Neural cell (in vitro differentiated cells): ENCODE data around the gene GAS7. TPM values are rescaled to one million over a fixed set of nuclear protein-coding genes. Genes with fewer than 3 reads are reported as not detected.

Source experiments
- H2AFZ ChIP-seq: fragments of 200-600, 300-800 bp; sonication (generic), shearing (Covaris generic); 2 replicates; pipeline ENCODE4 v1.6.0; 2014; ENCODE audit warnings: low read depth, mild to moderate bottlenecking, antibody characterized with exemption, low read length, moderate library complexity
- H3F3A ChIP-seq: fragments of 200-600 bp; shearing (Covaris generic); 2 replicates; pipeline ENCODE4 v1.6.1; 2016; ENCODE audit warnings: mild to moderate bottlenecking, moderate library complexity, mixed read lengths, antibody characterized with exemption, low read length; ENCODE audit not compliant: insufficient read depth, poor library complexity, severe bottlenecking
- H3K27ac ChIP-seq: fragments of 200-600, 300-800 bp; sonication (generic), shearing (Covaris generic); 2 replicates; pipeline ENCODE4 v1.5.1; 2014; ENCODE audit warnings: mild to moderate bottlenecking, low read length, moderate library complexity
- H3K27me3 ChIP-seq: fragments of 300-800, 200-600 bp; sonication (generic), shearing (Covaris generic); 2 replicates; pipeline ENCODE4 v1.6.0; 2014; ENCODE audit warnings: mild to moderate bottlenecking, low read depth, low read length, moderate library complexity; ENCODE audit not compliant: insufficient read depth
- H3K36me3 ChIP-seq: fragments of 300-800, 200-600 bp; sonication (generic), shearing (Covaris generic); 2 replicates; pipeline ENCODE4 v1.5.1; 2014; ENCODE audit warnings: mild to moderate bottlenecking, antibody characterized with exemption, low read length, moderate library complexity; ENCODE audit not compliant: insufficient read depth
- H3K4me2 ChIP-seq: fragments of 300-800, 200-600 bp; sonication (generic), shearing (Covaris generic); 2 replicates; pipeline ENCODE4 v1.6.0; 2014; ENCODE audit warnings: mild to moderate bottlenecking, low read length
- H3K4me3 ChIP-seq: fragments of 300-800, 200-600 bp; sonication (generic), shearing (Covaris generic); 2 replicates; pipeline ENCODE4 v1.5.1; 2014; ENCODE audit warnings: mild to moderate bottlenecking, low read length, moderate library complexity
- H3K79me2 ChIP-seq: fragments of 200-600 bp; shearing (Covaris generic); replicated peaks from 2 replicates; pipeline ENCODE4 v1.6.0; 2014; ENCODE audit warnings: mild to moderate bottlenecking, low read length, moderate library complexity; ENCODE audit not compliant: insufficient read depth
- H3K9ac ChIP-seq: fragments of 300-800, 200-600 bp; sonication (generic), shearing (Covaris generic); 2 replicates; pipeline ENCODE4 v1.6.1; 2016; ENCODE audit warnings: mild to moderate bottlenecking, low read length, mixed read lengths
- H3K9me2 ChIP-seq: fragments of 200-600 bp; shearing (Covaris generic); 2 replicates; pipeline ENCODE4 v1.6.1; 2016; ENCODE audit warnings: mild to moderate bottlenecking, low read length, mixed read lengths; ENCODE audit not compliant: insufficient read depth
- H3K9me3 ChIP-seq: fragments of 200-600, 300-800 bp; sonication (generic), shearing (Covaris generic); 2 replicates; pipeline ENCODE4 v1.6.1; 2016; ENCODE audit warnings: mild to moderate bottlenecking, mixed run types, low read length, moderate library complexity, mixed read lengths
- H4K20me1 ChIP-seq: fragments of 200-600 bp; shearing (Covaris generic); 2 replicates; pipeline ENCODE4 v1.6.1; 2016; ENCODE audit warnings: mild to moderate bottlenecking, mixed run types; ENCODE audit not compliant: insufficient read depth
- EP300 ChIP-seq: fragments of 450-650 bp; conservative IDR thresholded peaks from 2 replicates; pipeline ENCODE4 v1.6.1; 2014; ENCODE audit warnings: antibody characterized with exemption, mild to moderate bottlenecking, moderate library complexity; ENCODE audit not compliant: poor library complexity, severe bottlenecking
- EZH2 ChIP-seq: fragments of 200-600, 300-800 bp; shearing (Covaris generic), sonication (generic); IDR thresholded peaks from 2 replicates; pipeline ENCODE4 v1.6.1; 2014; ENCODE audit warnings: antibody characterized with exemption, low read length, borderline replicate concordance, mild to moderate bottlenecking; ENCODE audit not compliant: insufficient read depth, poor library complexity, severe bottlenecking
- MXI1 ChIP-seq: fragments of 450-650 bp; conservative IDR thresholded peaks from 2 replicates; pipeline ENCODE4 v1.6.1; 2014; ENCODE audit warnings: antibody characterized with exemption, mild to moderate bottlenecking; ENCODE audit not compliant: poor library complexity, severe bottlenecking
- POLR2AphosphoS5 ChIP-seq: IDR thresholded peaks from 2 replicates; pipeline ENCODE4 v1.6.1; 2012
- RAD21 ChIP-seq: fragments of 450-650 bp; conservative IDR thresholded peaks from 2 replicates; pipeline ENCODE4 v1.6.1; 2014; ENCODE audit warnings: antibody characterized with exemption, mild to moderate bottlenecking, moderate library complexity
- SMC3 ChIP-seq: fragments of 450-650 bp; conservative IDR thresholded peaks from 2 replicates; pipeline ENCODE4 v1.6.1; 2014; ENCODE audit warnings: antibody characterized with exemption, mild to moderate bottlenecking, moderate library complexity; ENCODE audit not compliant: poor library complexity
- TAF1 ChIP-seq: IDR thresholded peaks from 2 replicates; pipeline ENCODE4 v1.6.1; 2012; ENCODE audit warnings: low read depth
- polyA plus RNA-seq: library from polyadenylated mRNA; depleted of rRNA; stranded (reverse); fragments of >200 nt; gene quantifications from 2 replicates; pipeline ENCODE4 v1.2.3, GENCODE V29; 2014
- TF ChIP-seq, protein P1 (sequence below): fragments of 450-650 bp; IDR thresholded peaks from 2 replicates; pipeline ENCODE4 v1.5.1; 2014; ENCODE audit warnings: antibody characterized with exemption, mild to moderate bottlenecking, moderate library complexity; ENCODE audit not compliant: poor library complexity, severe bottlenecking
- TF ChIP-seq, protein P2 (sequence below): IDR thresholded peaks from 2 replicates; pipeline ENCODE4 v1.6.1; 2012; ENCODE audit warnings: borderline replicate concordance

GAS7 gene
- polyA plus RNA-seq, 1 donor from 2014 or later, result 23.6 TPM

DNA sequence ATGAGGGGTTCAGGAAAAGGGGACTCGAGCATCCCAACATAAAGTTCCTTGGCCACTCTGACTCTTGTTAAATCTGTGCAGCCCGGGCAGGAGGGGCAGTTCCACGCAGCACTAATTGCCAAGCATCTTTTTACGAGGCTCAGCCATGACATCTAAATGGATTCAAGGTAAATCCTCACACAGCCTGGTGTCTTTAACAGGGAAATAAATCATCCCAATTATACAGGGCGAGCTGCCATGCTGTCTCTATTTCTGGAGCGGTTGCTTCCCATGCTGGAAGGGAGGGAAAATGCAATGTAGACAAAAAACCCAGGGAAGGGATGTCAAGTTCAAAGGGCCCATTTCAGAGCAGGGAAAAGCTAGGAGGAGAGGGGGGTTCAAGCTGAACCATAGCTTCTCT is 110.0 kb downstream of the GAS7 start:
- H3K36me3 ChIP-seq, result no peaks in the 10 kb centered on the region
- H3K79me2 ChIP-seq, result no peaks in the 10 kb centered on the region
- H2AFZ ChIP-seq, result no peak overlapping the region
- H3K9me3 ChIP-seq, result no peaks in the 10 kb centered on the region
- H3K27me3 ChIP-seq, result no peaks in the 10 kb centered on the region
- H3K4me2 ChIP-seq, result no peak overlapping the region
- TF ChIP-seq, protein P1, sequence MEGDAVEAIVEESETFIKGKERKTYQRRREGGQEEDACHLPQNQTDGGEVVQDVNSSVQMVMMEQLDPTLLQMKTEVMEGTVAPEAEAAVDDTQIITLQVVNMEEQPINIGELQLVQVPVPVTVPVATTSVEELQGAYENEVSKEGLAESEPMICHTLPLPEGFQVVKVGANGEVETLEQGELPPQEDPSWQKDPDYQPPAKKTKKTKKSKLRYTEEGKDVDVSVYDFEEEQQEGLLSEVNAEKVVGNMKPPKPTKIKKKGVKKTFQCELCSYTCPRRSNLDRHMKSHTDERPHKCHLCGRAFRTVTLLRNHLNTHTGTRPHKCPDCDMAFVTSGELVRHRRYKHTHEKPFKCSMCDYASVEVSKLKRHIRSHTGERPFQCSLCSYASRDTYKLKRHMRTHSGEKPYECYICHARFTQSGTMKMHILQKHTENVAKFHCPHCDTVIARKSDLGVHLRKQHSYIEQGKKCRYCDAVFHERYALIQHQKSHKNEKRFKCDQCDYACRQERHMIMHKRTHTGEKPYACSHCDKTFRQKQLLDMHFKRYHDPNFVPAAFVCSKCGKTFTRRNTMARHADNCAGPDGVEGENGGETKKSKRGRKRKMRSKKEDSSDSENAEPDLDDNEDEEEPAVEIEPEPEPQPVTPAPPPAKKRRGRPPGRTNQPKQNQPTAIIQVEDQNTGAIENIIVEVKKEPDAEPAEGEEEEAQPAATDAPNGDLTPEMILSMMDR, result no peak
- TF ChIP-seq EP300 (no peak), POLR2AphosphoS5 (no peak), EZH2 (no peak), MXI1 (no peak), RAD21 (no peak), SMC3 (no peak), TAF1 (no peak)
- TF ChIP-seq, protein P2, sequence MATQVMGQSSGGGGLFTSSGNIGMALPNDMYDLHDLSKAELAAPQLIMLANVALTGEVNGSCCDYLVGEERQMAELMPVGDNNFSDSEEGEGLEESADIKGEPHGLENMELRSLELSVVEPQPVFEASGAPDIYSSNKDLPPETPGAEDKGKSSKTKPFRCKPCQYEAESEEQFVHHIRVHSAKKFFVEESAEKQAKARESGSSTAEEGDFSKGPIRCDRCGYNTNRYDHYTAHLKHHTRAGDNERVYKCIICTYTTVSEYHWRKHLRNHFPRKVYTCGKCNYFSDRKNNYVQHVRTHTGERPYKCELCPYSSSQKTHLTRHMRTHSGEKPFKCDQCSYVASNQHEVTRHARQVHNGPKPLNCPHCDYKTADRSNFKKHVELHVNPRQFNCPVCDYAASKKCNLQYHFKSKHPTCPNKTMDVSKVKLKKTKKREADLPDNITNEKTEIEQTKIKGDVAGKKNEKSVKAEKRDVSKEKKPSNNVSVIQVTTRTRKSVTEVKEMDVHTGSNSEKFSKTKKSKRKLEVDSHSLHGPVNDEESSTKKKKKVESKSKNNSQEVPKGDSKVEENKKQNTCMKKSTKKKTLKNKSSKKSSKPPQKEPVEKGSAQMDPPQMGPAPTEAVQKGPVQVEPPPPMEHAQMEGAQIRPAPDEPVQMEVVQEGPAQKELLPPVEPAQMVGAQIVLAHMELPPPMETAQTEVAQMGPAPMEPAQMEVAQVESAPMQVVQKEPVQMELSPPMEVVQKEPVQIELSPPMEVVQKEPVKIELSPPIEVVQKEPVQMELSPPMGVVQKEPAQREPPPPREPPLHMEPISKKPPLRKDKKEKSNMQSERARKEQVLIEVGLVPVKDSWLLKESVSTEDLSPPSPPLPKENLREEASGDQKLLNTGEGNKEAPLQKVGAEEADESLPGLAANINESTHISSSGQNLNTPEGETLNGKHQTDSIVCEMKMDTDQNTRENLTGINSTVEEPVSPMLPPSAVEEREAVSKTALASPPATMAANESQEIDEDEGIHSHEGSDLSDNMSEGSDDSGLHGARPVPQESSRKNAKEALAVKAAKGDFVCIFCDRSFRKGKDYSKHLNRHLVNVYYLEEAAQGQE, result no peak
- no peaks in the 10 kb centered on the region for H4K20me1 ChIP-seq
- H3K4me3 ChIP-seq, result no peak overlapping the region
- H3K27ac ChIP-seq, result no peak overlapping the region
- H3K9me2 ChIP-seq, result no peaks in the 10 kb centered on the region
- H3F3A ChIP-seq, result no peaks in the 10 kb centered on the region
- H3K9ac ChIP-seq, result no peak overlapping the region

DNA sequence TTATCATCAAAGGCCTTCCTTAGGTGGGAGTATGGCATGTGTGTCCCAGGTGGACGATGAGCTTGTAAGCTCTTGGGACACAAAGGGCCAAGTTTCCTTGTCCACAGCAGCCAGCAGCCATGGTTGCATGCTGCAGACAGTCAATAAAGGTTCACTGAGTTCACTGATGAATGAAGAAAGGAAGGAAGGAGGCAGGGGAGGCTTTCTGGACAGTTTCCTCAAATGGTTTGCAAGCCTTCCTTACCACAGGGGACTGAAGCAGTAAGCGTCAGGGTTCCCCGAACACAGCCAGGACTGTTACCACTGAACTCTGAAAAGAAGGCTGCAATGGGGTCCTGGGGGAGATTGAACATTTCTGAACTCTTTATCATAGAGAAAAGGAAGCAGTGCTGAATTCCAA is 111.1 kb downstream of the GAS7 start:
- no peaks in the 10 kb centered on the region for H4K20me1 ChIP-seq
- no peaks in the 10 kb centered on the region for H3K79me2 ChIP-seq
- H3F3A ChIP-seq, result no peaks in the 10 kb centered on the region
- H3K4me2 ChIP-seq, result no peak overlapping the region
- H3K27ac ChIP-seq, result no peak overlapping the region
- no peaks in the 10 kb centered on the region for H3K36me3 ChIP-seq
- no peak overlapping the region for H3K9ac ChIP-seq
- TF ChIP-seq SMC3, result no peak
- no peak for TF ChIP-seq RAD21
- no peak for TF ChIP-seq EZH2
- no peak for TF ChIP-seq TAF1
- no peak for TF ChIP-seq EP300
- TF ChIP-seq, protein P1, result no peak
- TF ChIP-seq MXI1, result no peak
- TF ChIP-seq, protein P2, result no peak
- no peak for TF ChIP-seq POLR2AphosphoS5
- no peaks in the 10 kb centered on the region for H3K27me3 ChIP-seq
- H3K9me2 ChIP-seq, result no peaks in the 10 kb centered on the region
- H2AFZ ChIP-seq, result no peak overlapping the region
- no peaks in the 10 kb centered on the region for H3K9me3 ChIP-seq
- H3K4me3 ChIP-seq, result no peak overlapping the region
